Keratinocyte (primary cell): ENCODE results near the gene NR1H3. TPM values are rescaled to one million over a fixed set of nuclear protein-coding genes. Genes with fewer than 3 reads are reported as not detected.

Experiments used
- DNase-seq: peaks from one replicate; pipeline ENCODE4 v3.0.0-alpha.2; 2011; ENCODE audit warnings: low read depth, missing footprints, low spot score
- FAIRE-seq: peaks from 2 replicates; lab custom pipeline; 2011; peaks lifted over from hg19 to GRCh38; lab: Jason Lieb, UNC
- H2AFZ ChIP-seq: 2 replicates; pipeline ENCODE4 v1.6.0; 2012; ENCODE audit warnings: low read length, control low read depth, inconsistent platforms; ENCODE audit not compliant: control insufficient read depth
- H3K27ac ChIP-seq: 2 replicates; pipeline ENCODE4 v1.5.1; 2011; ENCODE audit warnings: low read length; ENCODE audit not compliant: control insufficient read depth, insufficient read depth
- H3K27me3 ChIP-seq: 3 replicates; pipeline ENCODE4 v1.6.0; 2011; ENCODE audit warnings: low read length; ENCODE audit not compliant: control insufficient read depth, insufficient read depth; ENCODE audit errors: extremely low read depth
- H3K36me3 ChIP-seq, 2 experiments: 2 replicates in 1 of 2; 3 replicates in 1 of 2; pipeline ENCODE4 v1.5.1; 2011; ENCODE audit warnings: low read length in 2 of 2, mild to moderate bottlenecking in 1 of 2; ENCODE audit not compliant: control insufficient read depth in 2 of 2, insufficient read depth in 2 of 2; ENCODE audit errors: extremely low read depth in 1 of 2
- H3K4me1 ChIP-seq: 3 replicates; pipeline ENCODE4 v1.5.1; 2011; ENCODE audit warnings: low read length; ENCODE audit not compliant: control insufficient read depth, insufficient read depth; ENCODE audit errors: extremely low read depth
- H3K4me2 ChIP-seq: 3 replicates; pipeline ENCODE4 v1.6.0; 2011; ENCODE audit warnings: low read depth, low read length; ENCODE audit not compliant: control insufficient read depth, insufficient read depth; ENCODE audit errors: extremely low read depth
- H3K4me3 ChIP-seq, 3 experiments: fragments of 200-600 bp in 1 of 3; sonication (generic) in 1 of 3; 2 replicates in 2 of 3; 3 replicates in 1 of 3; pipeline ENCODE4 v1.5.1; 2011 to 2016; ENCODE audit warnings: low read length in 3 of 3, mild to moderate bottlenecking in 3 of 3, control low read depth in 2 of 3, inconsistent platforms in 1 of 3, low read depth in 1 of 3, mixed read lengths in 1 of 3, mixed run types in 1 of 3, moderate library complexity in 1 of 3; ENCODE audit not compliant: control insufficient read depth in 2 of 3, insufficient read depth in 2 of 3; ENCODE audit errors: extremely low read depth in 1 of 3
- H3K79me2 ChIP-seq: 2 replicates; pipeline ENCODE4 v1.6.0; 2012; ENCODE audit warnings: low read length; ENCODE audit not compliant: control insufficient read depth, insufficient read depth
- H3K9ac ChIP-seq: 3 replicates; pipeline ENCODE4 v1.6.0; 2011; ENCODE audit warnings: low read length; ENCODE audit not compliant: control insufficient read depth, insufficient read depth; ENCODE audit errors: extremely low read depth
- H3K9me1 ChIP-seq: 3 replicates; pipeline ENCODE4 v1.6.0; 2011; ENCODE audit warnings: low read length; ENCODE audit not compliant: control insufficient read depth, insufficient read depth; ENCODE audit errors: extremely low read depth
- H3K9me3 ChIP-seq: 2 replicates; pipeline ENCODE4 v1.5.1; 2012; ENCODE audit warnings: low read depth, low read length; ENCODE audit not compliant: control insufficient read depth
- H4K20me1 ChIP-seq: 3 replicates; pipeline ENCODE4 v1.6.0; 2011; ENCODE audit warnings: low read length; ENCODE audit not compliant: control insufficient read depth, insufficient read depth; ENCODE audit errors: extremely low read depth
- CTCF ChIP-seq, 3 experiments: IDR thresholded peaks in 1 of 3; conservative IDR thresholded peaks in 1 of 3; optimal IDR thresholded peaks in 1 of 3; 2 replicates in 2 of 3; 3 replicates in 1 of 3; pipeline versions ENCODE3 to v1.5.1; 2011; ENCODE audit warnings: low read length in 3 of 3, mild to moderate bottlenecking in 3 of 3, moderate library complexity in 2 of 3, control low read depth in 1 of 3, inconsistent platforms in 1 of 3; ENCODE audit not compliant: insufficient read depth in 2 of 3; ENCODE audit errors: extremely low read depth in 1 of 3
- EZH2 ChIP-seq: IDR thresholded peaks from one replicate; pipeline ENCODE4 v1.6.1; 2012; ENCODE audit warnings: inconsistent platforms, mild to moderate bottlenecking, low read length, moderate library complexity
- dilution Hi-C: fragments of 300-500 bp; cut with MboI; formaldehyde crosslinking; loops from one replicate; pipeline ENCODE4 v1.7.0; 2020; ENCODE audit warnings: low sequenced_read_pairs; ENCODE audit not compliant: extremely low pct_ligation_motif_present
- polyA plus RNA-seq, 5 experiments: library from polyadenylated mRNA; depleted of rRNA in 3 of 5; stranded (reverse) in 3 of 5; stranded (forward) in 1 of 5; unstranded in 1 of 5; fragments of >200 nt; gene quantifications; 1 replicate in 1 of 5; 2 replicates in 3 of 5; 3 replicates in 1 of 5; pipeline versions ENCODE4 v1.2.1 to v1.2.3, GENCODE V29; 2011 to 2012; ENCODE audit warnings: missing spikeins in 2 of 5, low read depth in 1 of 5, low replicate concordance in 1 of 5

The NR1H3 gene
- polyA plus RNA-seq, 1 donor (not counting 4 experiments of a cell fraction or from before 2014, with no cell fraction given), result 9.1 TPM

DNA sequence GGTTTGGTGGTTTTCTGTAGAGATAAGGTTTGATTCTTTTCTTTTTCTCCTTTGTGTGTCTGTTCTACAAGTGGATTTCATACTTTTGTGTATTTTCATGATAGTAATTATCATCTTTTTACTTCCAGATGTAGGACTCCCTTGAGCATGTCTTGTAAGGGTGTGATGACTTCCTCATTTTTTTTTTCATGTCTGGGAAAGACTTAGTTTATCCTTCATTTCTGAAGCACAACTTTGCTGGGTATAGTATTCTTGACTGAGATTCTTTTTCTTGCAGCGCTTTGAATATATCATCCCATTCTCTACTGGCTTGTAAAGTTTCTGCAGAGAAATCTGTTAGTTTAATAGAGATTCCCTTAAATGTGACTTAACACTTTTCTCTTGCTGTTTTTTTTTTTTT is 45.1 kb downstream of the NR1H3 start:
- TF ChIP-seq CTCF (optimal IDR thresholded peaks at IDR 0.05 in 1 of 3, IDR thresholded peaks at IDR 0.05 in 1 of 3, conservative IDR thresholded peaks at IDR 0.05 in 1 of 3; ENCODE audit: extremely low read depth in 1 of 3, insufficient read depth in 2 of 3, low read length in 3 of 3), result no peak
- no peak for TF ChIP-seq EZH2
- Histone ChIP-seq H2AFZ (no peak overlapping the region), H3K9ac (no peak overlapping the region), H3K9me3 (no peaks in the 10 kb centered on the region), H4K20me1 (no peaks in the 10 kb centered on the region), H3K9me1 (no peaks in the 10 kb centered on the region), H3K4me3 (no peak overlapping the region), H3K4me2 (no peak overlapping the region), H3K27me3 (no peaks in the 10 kb centered on the region), H3K79me2 (no peaks in the 10 kb centered on the region), H3K4me1 (peaks cover 10% of the 10 kb centered on the region), H3K36me3 (peaks cover 2 to 16% of the 10 kb centered on the region in 2 experiments), H3K27ac (no peak overlapping the region)
- FAIRE-seq (no peak), DNase-seq (no peak)
- dilution Hi-C loops, result no loop called here

GRCh38 chr11:47305734-47306483 is 48.1 kb downstream of the NR1H3 start:
- FAIRE-seq, result no peak
- Histone ChIP-seq H3K36me3 (peaks cover 3 to 14% of the 10 kb centered on the region in 2 experiments), H3K27ac (no peak overlapping the region), H3K4me2 (no peak overlapping the region), H3K4me1 (peaks cover 10% of the 10 kb centered on the region), H3K79me2 (no peaks in the 10 kb centered on the region), H3K9me3 (no peaks in the 10 kb centered on the region), H3K4me3 (no peak overlapping the region), H4K20me1 (no peaks in the 10 kb centered on the region), H3K27me3 (no peaks in the 10 kb centered on the region), H3K9me1 (no peaks in the 10 kb centered on the region), H2AFZ (no peak overlapping the region), H3K9ac (no peak overlapping the region)
- TF ChIP-seq CTCF (optimal IDR thresholded peaks at IDR 0.05 in 1 of 3, IDR thresholded peaks at IDR 0.05 in 1 of 3, conservative IDR thresholded peaks at IDR 0.05 in 1 of 3; ENCODE audit: extremely low read depth in 1 of 3, insufficient read depth in 2 of 3, low read length in 3 of 3) (no peak), EZH2 (no peak)
- no peak for DNase-seq
- dilution Hi-C loops, result no loop called here
